SK-N-SH (cell line): ENCODE data around the gene ZGPAT.

Experiments
- EP300 ChIP-seq, 2 experiments: IDR thresholded peaks; 2 replicates each; pipeline versions ENCODE4 v1.4.0 to v1.6.1; 2012; ENCODE audit warnings: borderline replicate concordance in 1 of 2, low read depth in 1 of 2, low read length in 1 of 2
- FOXM1 ChIP-seq: IDR thresholded peaks from 2 replicates; pipeline ENCODE4 v1.4.0; 2012; ENCODE audit warnings: low read depth, mild to moderate bottlenecking
- POLR2AphosphoS5 ChIP-seq: IDR thresholded peaks from 2 replicates; pipeline ENCODE4 v1.6.1; 2012; ENCODE audit warnings: low read depth, low read length

DNA sequence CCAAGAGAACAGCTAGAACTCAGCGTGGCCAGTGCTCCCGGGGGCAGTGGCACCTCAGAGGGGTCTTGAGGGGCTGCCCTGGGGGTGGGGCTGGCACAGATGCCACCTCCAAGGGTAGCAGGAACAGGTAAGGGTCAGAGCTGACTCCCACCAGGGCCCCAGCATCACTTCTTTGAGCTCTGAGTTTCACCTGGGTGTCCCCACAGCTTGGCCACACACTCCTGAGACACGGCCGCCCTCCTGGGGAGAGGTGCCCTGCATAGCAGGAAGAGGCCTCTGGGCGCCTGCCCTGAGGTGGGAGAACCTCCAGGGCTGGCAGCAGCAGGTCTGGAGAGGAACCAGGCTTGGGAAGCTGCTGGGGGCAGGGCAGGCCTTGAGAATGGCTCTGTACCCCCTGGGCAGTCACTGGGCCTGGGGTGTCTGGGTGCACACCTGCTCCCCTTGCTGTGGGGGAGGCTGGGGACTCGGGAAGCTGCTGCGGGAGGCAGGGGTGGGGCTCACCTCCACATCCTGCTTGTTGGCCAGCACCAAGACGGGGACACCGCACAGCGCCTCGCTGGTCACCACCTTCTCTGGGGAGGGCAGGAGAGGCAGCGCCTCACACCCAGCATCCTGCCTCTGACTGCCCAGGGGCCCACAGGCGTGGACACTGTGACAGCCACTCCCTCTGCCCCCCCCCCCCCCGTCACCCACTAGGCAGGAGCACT, 6.4 kb upstream of the ZGPAT start:
- TF ChIP-seq EP300 (IDR thresholded peaks at IDR 0.05; ENCODE audit: borderline replicate concordance in 1 of 2, low read depth in 1 of 2, low read length in 1 of 2) (no peak), POLR2AphosphoS5 (no peak), FOXM1 (no peak)
